H54 (cell line): ENCODE measurements around the gene TRPM3.

Experiments used
- DNase-seq: peaks from one replicate; pipeline ENCODE4 v3.0.0; 2011; ENCODE audit warnings: low spot score, mixed read lengths; ENCODE audit not compliant: insufficient read length
- FAIRE-seq: peaks from 3 replicates; lab custom pipeline; 2011; peaks lifted over from hg19 to GRCh38; lab: Jason Lieb, UNC
- POLR2A ChIP-seq: IDR thresholded peaks from 2 replicates; pipeline ENCODE4 v1.6.1; 2011; ENCODE audit warnings: low read depth, mild to moderate bottlenecking, low read length

Gene TRPM3

GRCh38 chr9:70642341-70642740, 479.1 kb downstream of the TRPM3 start:
- DNase-seq (no peak), FAIRE-seq (no peak)

GRCh38 chr9:70641631-70642030, 479.8 kb downstream of the TRPM3 start:
- no peak for TF ChIP-seq POLR2A
- FAIRE-seq (no peak), DNase-seq (no peak)

More at GRCh38 chr9:70642341-70642740, 479.1 kb downstream of the TRPM3 start:
- TF ChIP-seq POLR2A: no peak

GRCh38 chr9:70641031-70641430, 480.4 kb downstream of the TRPM3 start:
- FAIRE-seq: no peak
- DNase-seq: no peak
- TF ChIP-seq POLR2A: no peak

- DNase-seq (peak; percentile 21), FAIRE-seq (peak; percentile 11)
- TF ChIP-seq POLR2A: no peak
Observed at GRCh38 chr9:70639853-70640814, 481.3 kb downstream of the TRPM3 start.

- no peak for DNase-seq
- TF ChIP-seq POLR2A: no peak
Observed at GRCh38 chr9:70635790-70636189, 485.6 kb downstream of the TRPM3 start.

GRCh38 chr9:70634696-70635095, 486.7 kb downstream of the TRPM3 start:
- no peak for FAIRE-seq
- DNase-seq: no peak
- TF ChIP-seq POLR2A: no peak

More at GRCh38 chr9:70635790-70636189, 485.6 kb downstream of the TRPM3 start:
- FAIRE-seq: no peak

- TF ChIP-seq POLR2A: no peak
- FAIRE-seq (no peak), DNase-seq (no peak)
Observed at GRCh38 chr9:70630971-70631370, 490.4 kb downstream of the TRPM3 start.

- peak; percentile 74 for DNase-seq
- peak; percentile 62 for FAIRE-seq
Observed at GRCh38 chr9:70629080-70629685, 492.2 kb downstream of the TRPM3 start.

- no peak for TF ChIP-seq POLR2A
- FAIRE-seq: no peak
Observed at GRCh38 chr9:70625078-70625477, 496.3 kb downstream of the TRPM3 start.

GRCh38 chr9:70618784-70619183, 502.6 kb downstream of the TRPM3 start:
- TF ChIP-seq POLR2A: no peak
- no peak for FAIRE-seq
- no peak for DNase-seq

More at GRCh38 chr9:70625078-70625477, 496.3 kb downstream of the TRPM3 start:
- DNase-seq: no peak

GRCh38 chr9:70617033-70617828, 504.2 kb downstream of the TRPM3 start:
- FAIRE-seq: no peak
- no peak for DNase-seq
- no peak for TF ChIP-seq POLR2A

- DNase-seq: no peak
- no peak for FAIRE-seq
- no peak for TF ChIP-seq POLR2A
Observed at GRCh38 chr9:70616228-70616990, 505.0 kb downstream of the TRPM3 start.
